Measurements from ENCODE around the gene UGT1A8.
"Not testable (repeated sequence)": the region's sequence is repeated elsewhere in the genome, so short reads cannot be mapped to it uniquely, and the experiment has no call there.

UGT1A8 gene

DNA sequence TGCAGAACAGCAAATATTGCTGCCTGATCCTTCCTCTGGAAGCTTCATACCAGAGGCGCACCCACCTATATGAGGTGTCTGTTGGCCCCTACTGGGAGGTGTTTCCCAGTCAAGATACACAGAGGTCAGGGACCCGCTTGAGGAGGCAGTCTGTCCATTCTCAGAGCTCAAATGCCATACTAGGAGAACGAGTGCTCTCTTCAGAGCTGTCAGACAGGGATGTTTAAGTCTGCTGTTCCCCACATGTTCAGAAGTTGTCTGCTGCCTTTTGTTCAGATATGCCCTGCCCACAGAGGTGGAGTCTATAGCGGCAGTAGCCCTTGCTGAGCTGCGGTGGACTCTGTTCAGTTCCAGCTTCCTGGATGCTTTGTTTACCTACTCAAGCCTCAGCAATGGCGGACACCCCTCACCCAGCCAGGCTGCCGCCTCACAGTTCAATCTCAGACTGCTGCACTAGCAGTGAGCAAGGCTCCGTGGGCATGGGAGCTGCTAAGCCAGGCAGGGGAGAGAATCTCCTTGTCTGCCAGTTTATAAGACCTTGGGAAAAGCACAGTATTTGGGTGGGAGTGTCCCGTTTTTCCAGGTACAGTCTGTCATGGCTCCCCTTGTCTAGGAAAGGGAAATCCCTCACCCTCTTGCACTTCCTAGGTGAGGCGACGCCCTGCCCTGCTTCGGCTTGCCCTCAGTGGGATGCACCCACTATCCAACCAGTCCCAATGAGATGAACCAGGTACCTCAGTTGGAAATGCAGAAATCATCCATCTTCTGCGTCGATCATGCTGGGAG, 119.6 kb downstream of the UGT1A8 start:
- DNase-seq, result not testable (repeated sequence)

DNA sequence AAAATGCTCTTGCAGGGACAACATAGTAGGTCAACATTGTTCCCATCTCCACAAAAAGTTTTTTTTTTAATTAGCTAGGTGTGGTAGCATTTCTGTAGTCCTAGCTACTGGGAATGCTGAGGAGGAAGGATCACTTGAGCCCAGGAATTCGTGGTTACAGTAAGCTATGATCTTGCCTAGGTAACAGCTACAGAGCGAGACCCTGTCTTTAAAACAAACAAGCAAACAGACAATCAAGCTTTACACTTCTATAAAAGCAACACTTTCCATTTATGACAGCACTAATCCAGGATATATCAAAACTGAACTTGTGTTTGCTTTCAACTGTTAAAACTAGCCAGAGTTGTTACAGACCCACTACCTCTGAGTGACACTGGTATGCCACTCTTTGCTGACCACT, 123.4 kb downstream of the UGT1A8 start:
- DNase-seq, result no peak

DNA sequence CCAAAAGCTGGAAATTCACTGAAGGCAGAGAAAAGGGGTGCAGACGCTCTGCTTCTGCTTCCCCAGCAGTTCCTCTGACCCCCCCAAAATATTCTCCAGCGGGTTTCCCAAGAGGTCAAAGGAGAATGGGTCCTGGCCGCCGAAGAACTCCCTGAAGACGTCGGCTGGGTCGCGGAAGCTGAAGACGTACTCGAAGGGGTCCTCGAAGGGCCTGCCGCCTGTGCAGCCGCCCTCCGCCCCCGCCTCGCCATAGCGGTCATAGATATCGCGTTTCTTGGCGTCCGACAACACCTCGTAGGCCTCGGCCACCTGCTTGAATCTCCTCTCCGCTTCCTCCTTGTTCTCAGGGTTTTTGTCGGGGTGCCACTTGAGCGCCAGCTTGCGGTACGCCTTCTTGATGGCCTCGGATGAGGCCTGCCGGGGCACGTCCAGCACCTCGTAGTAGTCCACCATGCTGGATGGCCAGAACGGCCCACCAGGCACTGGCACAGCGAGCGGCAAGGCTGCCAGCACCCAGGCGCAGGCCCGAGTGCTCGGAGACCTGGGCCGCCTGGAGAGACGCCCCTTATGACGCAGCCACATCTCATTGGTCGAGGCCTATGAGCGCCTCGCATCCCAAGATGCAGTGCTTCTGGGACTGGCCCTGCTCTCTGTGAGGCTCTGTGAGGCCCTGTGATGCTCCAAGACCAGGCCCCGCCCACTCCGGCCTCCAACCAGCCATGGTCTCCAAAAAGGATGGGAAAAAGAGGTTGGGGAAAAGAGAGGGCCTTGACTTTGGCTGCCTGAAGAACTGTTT, 126.2 kb downstream of the UGT1A8 start:
- no peak for DNase-seq

- DNase-seq, result no peak
These were observed 127.8 kb downstream of the UGT1A8 start for GRCh38 chr2:233745073-233745755.

- DNase-seq, result not testable (repeated sequence)
These were observed 128.4 kb downstream of the UGT1A8 start for GRCh38 chr2:233745838-233746237.

DNA sequence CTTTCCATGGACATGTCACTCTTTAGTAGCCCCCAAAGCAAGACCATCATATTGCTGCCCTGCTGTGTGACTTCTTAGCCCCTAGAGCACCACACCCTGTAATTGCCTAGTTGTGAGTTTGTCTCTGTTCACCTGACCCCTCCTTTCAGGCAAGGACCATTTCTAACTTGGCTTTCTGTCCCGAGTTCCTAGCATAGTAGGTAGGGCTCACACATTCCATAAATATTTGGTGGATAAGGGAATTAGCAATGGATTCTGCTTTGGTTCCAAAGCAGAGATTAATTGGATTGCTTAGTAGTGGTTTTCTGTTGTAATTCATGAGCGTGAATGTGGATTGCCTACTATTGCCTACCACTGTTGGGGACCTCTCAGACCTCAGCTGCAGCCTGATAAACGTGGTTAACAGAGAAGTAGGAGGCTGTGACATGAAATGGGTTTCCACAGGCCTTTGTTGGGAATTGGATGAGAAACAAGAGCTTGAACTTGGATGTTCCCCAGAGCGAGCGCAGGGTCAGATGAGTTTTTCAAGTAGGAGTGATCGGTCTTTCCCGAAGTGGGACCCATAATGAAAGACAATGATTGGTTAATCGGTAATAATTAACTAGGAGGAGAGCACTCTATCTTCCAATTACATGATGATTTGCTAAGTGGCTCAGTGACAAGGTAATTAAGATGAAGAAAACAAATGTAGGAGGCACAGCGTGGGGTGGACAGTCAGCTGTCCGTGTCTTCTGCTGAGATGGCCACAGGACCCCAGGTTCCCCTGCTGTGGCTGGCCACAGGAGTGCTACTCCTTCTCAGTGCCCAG, 129.2 kb downstream of the UGT1A8 start:
- DNase-seq, result no peak

GRCh38 chr2:233747283-233747544, 129.8 kb downstream of the UGT1A8 start:
- DNase-seq, result no peak

DNA sequence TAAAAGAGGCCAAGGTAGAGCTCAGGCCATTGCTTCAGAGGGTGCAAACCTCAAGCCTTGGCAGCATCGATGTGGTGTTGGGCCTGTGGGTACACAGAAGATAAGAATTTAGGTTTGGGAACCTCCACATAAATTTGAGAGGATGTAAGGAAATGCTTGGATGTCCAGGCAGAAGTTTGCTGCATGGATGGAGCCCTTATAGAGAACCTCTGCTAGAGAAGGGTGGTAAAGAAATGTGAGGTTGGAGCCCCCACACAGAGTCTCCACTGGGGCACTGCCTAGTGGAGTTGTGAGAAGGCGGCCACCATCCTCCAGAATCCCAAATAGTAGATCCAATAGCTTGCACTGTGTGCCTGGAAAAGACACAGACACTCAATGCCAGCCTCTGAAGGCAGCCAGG, 133.3 kb downstream of the UGT1A8 start:
- DNase-seq, result not testable (repeated sequence)

- DNase-seq, result not testable (repeated sequence)
These were observed 134.0 kb downstream of the UGT1A8 start for GRCh38 chr2:233751212-233752009.

- no peak for DNase-seq
These were observed 137.6 kb downstream of the UGT1A8 start for GRCh38 chr2:233754872-233755611.

DNA sequence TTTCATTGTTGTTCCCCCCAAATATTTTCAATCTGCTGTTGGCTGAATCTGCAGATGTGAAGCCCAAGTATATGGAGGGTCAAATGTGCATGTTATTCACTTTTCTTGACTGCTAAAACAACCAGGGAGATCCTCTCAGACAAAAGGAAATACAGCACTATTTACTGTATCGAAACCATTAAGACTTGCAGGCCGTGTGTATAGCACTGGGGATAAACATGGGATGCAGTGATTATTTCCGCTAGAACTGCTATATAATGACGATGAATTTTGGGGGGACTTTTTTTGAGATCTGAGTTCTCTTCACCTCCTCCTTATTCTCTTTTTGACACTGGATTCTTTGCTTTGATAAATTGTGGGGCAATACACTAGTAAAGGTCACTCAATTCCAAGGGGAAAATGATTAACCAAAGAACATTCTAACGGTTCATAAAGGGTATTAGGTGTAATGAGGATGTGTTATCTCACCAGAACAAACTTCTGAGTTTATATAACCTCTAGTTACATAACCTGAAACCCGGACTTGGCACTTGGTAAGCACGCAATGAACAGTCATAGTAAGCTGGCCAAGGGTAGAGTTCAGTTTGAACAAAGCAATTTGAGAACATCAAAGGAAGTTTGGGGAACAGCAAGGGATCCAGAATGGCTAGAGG, 139.1 kb downstream of the UGT1A8 start:
- DNase-seq, result no peak

GRCh38 chr2:233758141-233758540, 140.7 kb downstream of the UGT1A8 start:
- no peak for DNase-seq

- DNase-seq, result no peak
These were observed 141.4 kb downstream of the UGT1A8 start for GRCh38 chr2:233758849-233759248.

DNA sequence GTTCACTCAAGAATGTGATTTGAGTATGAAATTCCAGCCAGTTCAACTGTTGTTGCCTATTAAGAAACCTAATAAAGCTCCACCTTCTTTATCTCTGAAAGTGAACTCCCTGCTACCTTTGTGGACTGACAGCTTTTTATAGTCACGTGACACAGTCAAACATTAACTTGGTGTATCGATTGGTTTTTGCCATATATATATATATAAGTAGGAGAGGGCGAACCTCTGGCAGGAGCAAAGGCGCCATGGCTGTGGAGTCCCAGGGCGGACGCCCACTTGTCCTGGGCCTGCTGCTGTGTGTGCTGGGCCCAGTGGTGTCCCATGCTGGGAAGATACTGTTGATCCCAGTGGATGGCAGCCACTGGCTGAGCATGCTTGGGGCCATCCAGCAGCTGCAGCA, 142.6 kb downstream of the UGT1A8 start, which contains the start of gene UGT1A1:
TSS of gene UGT1A1 (plus strand) at position 228 of the 400 bp plus-strand sequence. CDS start at position 246, 18 bp downstream.
- no peak for DNase-seq

- no peak for DNase-seq
These were observed 143.8 kb downstream of the UGT1A8 start for GRCh38 chr2:233761040-233761769.

GRCh38 chr2:233764264-233764663, 146.8 kb downstream of the UGT1A8 start:
- DNase-seq, result no peak

DNA sequence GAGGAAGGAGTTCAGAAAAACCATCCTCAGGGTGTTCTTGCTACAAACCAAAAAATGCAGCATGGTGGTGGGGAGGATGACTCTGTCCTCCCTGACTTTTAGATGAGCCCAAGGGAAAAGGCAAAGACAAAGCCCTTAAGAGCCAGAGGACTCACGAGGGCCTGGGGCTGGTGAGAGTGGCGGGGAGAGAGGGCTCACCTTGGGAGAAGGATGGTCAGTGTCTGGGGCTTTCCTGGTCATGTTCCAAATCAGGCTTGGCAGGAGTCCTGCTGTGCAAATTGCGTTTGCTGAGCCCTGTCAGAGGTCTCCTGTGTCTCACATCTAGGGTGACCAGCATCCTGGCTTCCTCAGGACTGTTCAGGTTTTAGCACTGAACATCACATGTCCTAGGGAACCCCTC, 147.3 kb downstream of the UGT1A8 start:
- DNase-seq, result no peak

- no peak for DNase-seq
These were observed 149.0 kb downstream of the UGT1A8 start for GRCh38 chr2:233766416-233766815.

- no peak for DNase-seq
These were observed 150.6 kb downstream of the UGT1A8 start for GRCh38 chr2:233768076-233768475.

DNA sequence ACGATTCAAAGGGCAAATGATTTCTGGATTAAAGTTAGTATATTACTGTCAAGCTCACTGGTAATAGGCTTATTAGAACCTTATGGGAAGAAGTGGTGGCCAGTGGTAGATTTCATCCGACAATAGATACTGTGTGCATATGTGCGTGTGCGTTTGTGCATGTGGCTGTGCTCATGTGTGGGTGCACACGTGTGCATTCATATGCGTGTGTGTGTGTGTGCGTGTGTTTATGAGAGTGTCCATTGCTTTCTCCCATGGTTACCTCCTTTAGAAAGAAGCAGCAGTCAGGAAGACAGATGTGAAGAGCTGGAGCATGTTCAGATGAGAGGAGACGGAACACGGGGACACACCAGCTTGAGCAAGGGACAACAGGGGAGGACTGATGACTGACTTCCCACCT, 151.8 kb downstream of the UGT1A8 start:
- no peak for DNase-seq

Data from NCI-H526 treated with DMSO at 0.1 percent for 48 hours (cell line).